Measurements from ENCODE around the gene PTPRG.
A peak's percentile ranks its signal among the peaks of the same experiment; 100 is the strongest.

The PTPRG gene

GRCh38 chr3:61828184-61828874 is 267.0 kb downstream of the PTPRG start:
- DNase-seq (ENCODE audit: low read depth): no peak

DNA sequence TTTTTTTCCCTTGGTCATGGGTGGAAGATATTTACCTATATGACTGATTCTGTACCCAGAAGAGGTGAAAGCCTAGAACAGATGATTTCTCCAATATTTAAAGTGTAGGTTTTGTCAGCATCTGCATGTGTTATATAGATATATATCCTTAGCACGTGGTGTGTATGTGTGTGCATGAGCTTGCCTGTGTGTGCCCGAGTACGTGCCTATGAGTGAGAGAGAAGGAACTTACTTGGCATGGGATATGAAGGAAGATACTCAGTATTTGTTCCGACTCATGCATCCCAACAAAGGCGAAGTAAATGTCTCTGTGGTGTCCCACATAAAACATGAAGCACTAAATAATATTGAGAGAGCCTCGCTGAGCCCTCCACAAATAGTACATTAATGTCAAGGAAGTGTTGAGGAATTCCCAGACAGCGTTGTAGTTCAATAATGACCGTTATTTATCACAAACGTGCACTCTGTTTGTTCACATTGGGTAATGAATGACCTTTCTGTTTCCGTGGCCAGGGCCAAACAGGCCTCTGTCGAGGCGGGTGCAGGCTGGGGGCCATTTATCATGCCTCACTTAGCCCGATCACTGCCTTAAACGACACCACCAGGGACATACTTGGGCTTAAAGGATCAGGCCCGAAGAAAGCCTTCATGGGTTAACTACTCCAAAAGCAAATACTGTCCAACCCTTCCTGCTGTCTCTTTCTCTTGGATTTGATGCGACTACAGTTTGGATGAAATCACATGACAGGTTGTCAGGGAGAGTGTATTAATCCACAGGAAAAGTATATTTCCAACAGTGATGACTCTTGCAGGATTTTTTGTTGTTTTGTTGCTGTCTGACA is 267.7 kb downstream of the PTPRG start:
- no peak for DNase-seq (ENCODE audit: low read depth)

DNA sequence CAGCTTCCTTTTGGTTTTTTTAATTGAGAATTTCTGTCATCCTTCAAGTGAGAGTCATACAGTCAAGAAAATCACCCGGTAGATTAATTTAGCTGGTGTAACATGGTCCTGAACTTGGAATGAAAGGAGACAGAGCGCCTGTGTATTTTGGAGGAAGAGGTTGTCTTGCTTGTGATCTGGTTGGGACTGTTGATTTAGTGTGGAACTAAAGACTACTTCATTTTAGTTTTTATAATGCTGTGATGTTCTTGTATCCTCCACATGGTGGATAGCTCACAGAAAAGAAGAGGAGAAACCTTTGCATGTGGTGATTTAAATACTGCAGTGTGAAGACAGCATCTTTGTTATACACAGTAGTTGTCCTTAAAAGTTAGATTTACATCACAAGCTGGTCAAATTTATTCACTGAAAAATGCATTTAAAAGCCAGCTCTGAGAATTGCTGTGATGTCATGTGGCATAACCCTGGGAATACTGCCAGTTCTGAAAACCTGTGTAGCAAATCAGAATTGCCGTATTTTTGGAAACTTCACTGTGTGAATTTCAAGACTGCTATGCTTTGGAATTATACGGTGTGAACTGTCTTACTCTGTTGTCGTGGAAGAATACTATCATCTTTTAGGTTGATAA is 268.5 kb downstream of the PTPRG start:
- no peak for DNase-seq (ENCODE audit: low read depth)

DNA sequence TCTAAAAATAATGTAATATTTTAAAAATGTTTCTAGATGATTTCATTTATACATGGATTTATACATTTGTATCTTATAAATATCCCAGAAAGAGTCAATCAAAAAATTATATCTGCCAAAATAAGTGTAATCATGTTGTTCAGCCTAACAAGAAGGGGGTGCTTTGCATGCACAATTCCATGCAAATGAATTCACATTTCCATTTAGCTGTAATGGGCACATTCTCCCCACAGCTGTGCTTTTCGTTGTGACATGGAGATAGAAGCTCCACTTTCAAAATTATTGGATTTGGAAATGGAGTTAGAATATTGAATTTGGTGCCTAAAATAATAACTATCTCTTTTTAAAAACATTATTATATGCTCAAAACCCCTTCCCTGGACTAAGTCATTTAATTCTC is 270.6 kb downstream of the PTPRG start:
- no peak for DNase-seq (ENCODE audit: low read depth)

- peak; percentile 38 for DNase-seq (ENCODE audit: low read depth)
Observed at GRCh38 chr3:61832375-61833229, 271.2 kb downstream of the PTPRG start.

DNA sequence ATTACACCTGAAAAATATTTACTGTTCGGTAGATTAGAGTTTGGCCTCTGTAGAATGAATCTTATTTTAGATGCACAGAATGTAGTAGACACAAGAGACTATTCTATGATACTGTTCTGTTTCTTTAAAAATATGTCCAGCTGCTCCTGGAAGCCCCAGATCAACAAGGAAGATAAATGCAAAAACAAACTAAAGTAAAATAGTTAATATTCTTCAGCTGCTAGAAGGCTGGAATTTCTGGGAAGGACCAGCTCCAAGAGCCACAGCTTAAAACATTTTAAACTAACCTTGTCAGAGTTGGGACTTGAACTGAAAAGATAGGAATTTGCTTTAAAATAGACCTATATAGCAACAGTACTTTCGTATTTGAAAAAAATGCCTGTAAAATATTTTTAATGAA is 277.9 kb downstream of the PTPRG start:
- DNase-seq (ENCODE audit: low read depth): peak; percentile 22

DNA sequence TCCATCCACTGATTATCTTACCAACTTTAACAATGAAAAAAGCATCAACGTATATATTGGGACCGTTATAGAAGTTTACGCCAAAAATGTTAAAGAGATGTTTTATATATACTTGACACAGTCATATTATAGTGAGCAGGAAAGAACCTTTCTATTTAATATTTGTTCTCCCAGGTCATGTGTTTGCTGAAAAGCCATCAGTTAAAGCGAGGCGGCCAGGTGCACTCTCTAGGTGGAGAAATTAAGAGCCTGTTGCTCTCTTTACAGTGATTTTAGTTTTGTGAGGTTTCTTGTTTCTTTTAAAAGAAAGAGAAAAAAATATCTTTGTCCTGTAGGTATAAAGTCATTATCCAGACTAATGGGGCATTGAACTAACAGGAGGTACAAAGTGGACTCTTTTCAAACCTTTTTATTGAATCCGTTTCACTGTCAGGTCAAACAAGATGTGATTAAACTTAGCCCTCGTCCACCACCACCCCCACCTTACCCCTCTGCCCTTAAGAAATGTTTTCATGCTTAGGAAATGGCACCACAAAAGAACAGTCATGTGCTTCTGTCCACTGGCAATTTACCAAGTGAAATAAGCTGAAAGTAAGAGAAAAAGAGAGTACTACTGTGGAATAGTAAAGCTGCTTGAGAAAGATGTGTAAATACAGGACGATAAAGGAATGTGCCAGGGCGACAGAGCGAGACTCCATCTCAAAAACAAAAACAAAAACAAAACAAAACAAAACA is 279.9 kb downstream of the PTPRG start:
- peak; percentile 67 for DNase-seq (ENCODE audit: low read depth)

DNA sequence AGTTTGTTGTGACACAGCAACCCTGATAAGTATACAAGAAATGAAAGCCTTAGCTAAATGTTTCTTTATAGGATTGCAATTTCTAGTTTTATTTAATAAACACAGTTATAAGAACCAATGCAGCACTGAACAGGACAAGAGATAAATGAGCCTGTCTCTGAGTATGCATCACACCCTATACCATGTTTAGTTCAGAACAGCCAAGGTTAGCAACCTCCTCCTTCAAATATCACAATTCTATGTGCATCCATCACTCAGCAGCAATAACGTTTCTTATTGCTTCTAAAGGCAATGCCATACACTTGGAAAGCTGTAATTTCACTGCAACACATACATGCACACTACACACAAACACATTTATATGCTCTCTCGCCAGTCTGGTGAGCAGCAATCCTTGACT is 280.6 kb downstream of the PTPRG start:
- no peak for DNase-seq (ENCODE audit: low read depth)

DNA sequence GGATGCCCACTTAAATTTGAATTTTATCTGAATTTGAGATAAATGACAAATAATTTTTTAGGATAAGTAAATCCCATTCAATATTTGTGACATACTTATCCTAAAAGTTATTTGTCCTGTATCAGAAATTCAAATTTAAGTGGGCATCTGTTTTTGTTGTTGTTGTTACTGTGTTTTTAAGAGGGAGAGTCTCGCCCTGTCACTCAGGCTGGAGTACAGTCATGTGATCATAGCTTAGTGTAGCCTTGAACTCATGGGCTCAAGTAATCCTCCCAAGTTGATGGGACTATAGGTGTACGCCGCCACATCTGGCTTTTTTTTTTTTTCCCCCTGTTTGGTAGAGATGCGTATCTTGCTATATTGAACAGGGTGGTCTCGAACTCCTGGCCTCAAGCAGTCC is 283.0 kb downstream of the PTPRG start:
- no peak for DNase-seq (ENCODE audit: low read depth)

GRCh38 chr3:61846488-61846887 is 285.1 kb downstream of the PTPRG start:
- DNase-seq (ENCODE audit: low read depth): no peak

- peak; percentile 48 for DNase-seq (ENCODE audit: low read depth)
Observed at GRCh38 chr3:61847784-61848462, 286.6 kb downstream of the PTPRG start.

DNA sequence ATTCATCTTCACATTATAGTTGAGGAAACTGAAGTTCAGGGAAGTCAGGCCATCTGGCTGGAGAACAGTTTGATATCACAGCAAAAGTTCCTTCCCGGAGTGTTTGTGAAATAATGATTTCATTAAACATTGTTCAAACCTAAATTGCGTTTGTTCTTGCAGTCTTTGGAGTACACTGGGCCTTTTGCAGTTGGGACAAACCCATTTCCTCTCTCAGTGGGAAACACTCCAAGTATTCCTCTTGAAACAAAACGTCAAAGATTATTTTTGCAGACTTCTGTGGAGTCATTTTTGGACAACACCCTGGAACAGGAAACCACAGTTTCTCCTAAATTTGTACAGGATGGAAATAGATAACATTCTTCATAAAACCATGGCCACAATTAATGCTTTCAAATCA is 287.5 kb downstream of the PTPRG start:
- DNase-seq (ENCODE audit: low read depth): peak; percentile 89

DNA sequence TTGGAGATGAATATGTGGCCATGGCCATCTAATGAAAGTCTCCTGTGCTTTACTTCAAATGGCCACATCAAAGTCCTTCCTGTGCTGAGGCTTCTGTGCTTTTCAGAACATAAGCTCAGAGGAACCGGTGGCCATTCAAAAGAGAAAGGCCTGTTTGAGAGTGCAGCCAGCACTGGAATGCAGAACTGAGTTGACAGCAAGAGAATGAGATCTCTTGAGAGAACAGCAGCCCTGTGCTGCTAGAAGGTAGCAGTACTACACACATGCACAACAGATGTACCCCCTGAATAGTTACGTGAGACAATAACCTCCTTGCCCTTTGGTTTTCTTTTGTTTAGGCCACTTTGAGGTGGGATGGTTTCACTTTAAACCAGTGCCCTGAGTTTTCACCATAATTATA is 292.5 kb downstream of the PTPRG start:
- DNase-seq (ENCODE audit: low read depth): peak; percentile 32

DNA sequence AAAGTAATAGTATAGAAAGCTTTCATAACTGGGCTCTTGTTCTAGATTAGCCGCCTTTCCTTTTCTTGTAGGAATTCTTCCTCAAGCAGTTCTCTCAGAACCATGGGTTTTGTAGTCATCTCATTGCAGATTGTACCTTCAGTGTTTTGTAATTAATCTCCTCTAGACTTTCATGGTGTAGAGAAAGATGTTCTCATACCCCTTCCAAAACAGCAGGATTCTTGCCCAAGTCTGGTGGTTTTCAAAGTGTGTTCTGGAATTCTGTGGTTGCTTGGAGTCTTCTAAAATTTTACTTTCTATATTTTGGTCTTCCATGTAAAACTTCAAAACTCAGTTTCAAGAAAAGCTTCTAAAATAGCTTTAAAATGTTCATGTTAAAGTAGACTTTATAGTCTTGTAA is 293.8 kb downstream of the PTPRG start:
- peak; percentile 15 for DNase-seq (ENCODE audit: low read depth)

GRCh38 chr3:61857297-61857696 is 295.9 kb downstream of the PTPRG start:
- no peak for DNase-seq (ENCODE audit: low read depth)

DNA sequence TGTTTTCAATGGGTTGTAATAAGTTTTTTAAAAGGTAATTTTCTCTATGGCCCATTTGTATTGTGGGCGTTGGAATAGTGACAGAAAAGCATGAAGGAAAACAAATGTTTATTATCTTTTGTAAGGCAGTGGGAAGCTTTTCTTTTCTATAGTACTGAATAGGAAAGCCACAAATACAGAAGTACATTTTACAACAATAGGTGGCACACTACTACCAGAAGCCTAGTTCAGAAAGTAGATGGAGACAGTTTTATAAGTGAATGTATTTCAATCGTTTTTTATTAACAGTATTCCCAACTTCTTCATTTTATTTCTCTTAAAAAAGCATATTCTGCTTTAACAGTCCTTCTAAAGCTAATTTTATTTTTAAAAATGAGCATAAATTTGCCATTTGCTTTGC is 296.7 kb downstream of the PTPRG start:
- peak; percentile 41 for DNase-seq (ENCODE audit: low read depth)

- DNase-seq (ENCODE audit: low read depth): no peak
Observed at GRCh38 chr3:61861410-61861809, 300.0 kb downstream of the PTPRG start.

GRCh38 chr3:61862614-61863289 is 301.4 kb downstream of the PTPRG start:
- no peak for DNase-seq (ENCODE audit: low read depth)

DNA sequence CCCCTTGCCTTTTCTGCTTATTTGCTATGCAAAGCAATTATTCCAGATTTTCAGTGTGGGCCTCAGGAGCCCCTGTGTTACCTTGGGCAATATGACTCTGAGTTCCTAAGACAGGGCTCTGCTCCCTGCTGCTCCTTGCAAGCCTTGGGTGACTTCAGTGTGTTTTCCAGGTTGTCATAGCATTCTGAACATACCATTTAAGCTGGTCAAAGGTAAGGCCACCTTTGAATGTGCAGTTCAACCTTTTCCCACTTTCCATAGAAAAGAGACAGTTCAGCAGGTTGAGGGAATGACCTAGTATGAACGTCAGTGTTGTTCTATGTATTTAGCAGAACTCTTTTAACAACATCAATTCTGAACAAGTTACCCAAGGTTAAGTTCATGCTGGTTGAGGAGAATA is 302.2 kb downstream of the PTPRG start:
- DNase-seq (ENCODE audit: low read depth): no peak

- DNase-seq (ENCODE audit: low read depth): peak; percentile 54
Observed at GRCh38 chr3:61864886-61865285, 303.5 kb downstream of the PTPRG start.

All from EH (cell line).